GM12878 (cell line): Measurements from ENCODE around the gene ARL15.

Experiments used
- BCL11A ChIP-seq: IDR thresholded peaks from 2 replicates; pipeline ENCODE4 v1.6.1; 2011; ENCODE audit warnings: low read depth, low read length
- CBX5 ChIP-seq: sonication (generic); IDR thresholded peaks from 2 replicates; pipeline ENCODE4 v1.6.1; 2016; ENCODE audit warnings: low read depth, moderate library complexity, mild to moderate bottlenecking, inconsistent platforms
- CTCF ChIP-seq, 3 experiments: IDR thresholded peaks in 2 of 3; conservative IDR thresholded peaks in 1 of 3; 2 replicates each; pipeline ENCODE4 v1.5.1; 2011; ENCODE audit warnings: low read depth in 3 of 3, low read length in 3 of 3, mild to moderate bottlenecking in 3 of 3, control low read depth in 2 of 3, moderate library complexity in 2 of 3, inconsistent platforms in 1 of 3, mixed read lengths in 1 of 3; ENCODE audit not compliant: control insufficient read depth in 2 of 3, insufficient read depth in 1 of 3; ENCODE audit errors: extremely low read depth in 1 of 3
- FOXM1 ChIP-seq: IDR thresholded peaks from 2 replicates; pipeline ENCODE4 v1.6.1; 2012; ENCODE audit warnings: low read depth, mild to moderate bottlenecking, inconsistent platforms, low read length, moderate library complexity
- HDAC6 ChIP-seq: fragments of 200-600 bp; sonication (generic); IDR thresholded peaks from one replicate; pipeline ENCODE4 v1.8.0; 2017; ENCODE audit warnings: antibody characterized with exemption; ENCODE audit not compliant: unreplicated experiment
- MLLT1 ChIP-seq: fragments of 450-650 bp; IDR thresholded peaks from 2 replicates; pipeline ENCODE4 v1.6.1; 2016; ENCODE audit warnings: mild to moderate bottlenecking
- NFIC ChIP-seq: IDR thresholded peaks from 2 replicates; pipeline ENCODE4 v1.6.1; 2012; ENCODE audit warnings: low read depth, mild to moderate bottlenecking, inconsistent platforms, low read length, moderate library complexity
- PAX8 ChIP-seq: fragments of 450-650 bp; IDR thresholded peaks from 2 replicates; pipeline ENCODE4 v1.6.1; 2017; ENCODE audit warnings: mild to moderate bottlenecking, moderate library complexity
- POLR2A ChIP-seq: IDR thresholded peaks from 2 replicates; pipeline ENCODE4 v1.6.1; 2011; ENCODE audit warnings: low read depth, mild to moderate bottlenecking, low read length
- POLR2AphosphoS5 ChIP-seq: IDR thresholded peaks from 2 replicates; pipeline ENCODE4 v1.6.1; 2011; ENCODE audit warnings: mild to moderate bottlenecking, low read length, inconsistent platforms
- RFX5 ChIP-seq: IDR thresholded peaks from 2 replicates; pipeline ENCODE4 v1.6.1; 2011; ENCODE audit warnings: low read depth, low read length, improper control_type of control experiment
- SIX5 ChIP-seq: IDR thresholded peaks from 2 replicates; pipeline ENCODE4 v1.6.1; 2011; ENCODE audit warnings: mild to moderate bottlenecking, low read depth, low read length, moderate library complexity; ENCODE audit not compliant: severe bottlenecking
- SMAD1 ChIP-seq: fragments of 450-650 bp; IDR thresholded peaks from 2 replicates; pipeline ENCODE4 v1.6.1; 2018; ENCODE audit warnings: mild to moderate bottlenecking, low read depth; ENCODE audit not compliant: partially characterized antibody
- TAF1 ChIP-seq: IDR thresholded peaks from 2 replicates; pipeline ENCODE4 v1.6.1; 2011; ENCODE audit warnings: mild to moderate bottlenecking, low read depth, low read length, borderline replicate concordance

GRCh38 chr5:53874409-53874808 lies 436.0 kb downstream of the ARL15 start:
- no peak for TF ChIP-seq CBX5
- TF ChIP-seq MLLT1, result no peak
- peak in 1 of 3 experiments; percentile 7; a peak in 1 of 6 replicates for TF ChIP-seq CTCF (IDR thresholded peaks at IDR 0.05 in 2 of 3, conservative IDR thresholded peaks at IDR 0.05 in 1 of 3; ENCODE audit: control insufficient read depth in 2 of 3, extremely low read depth in 1 of 3, insufficient read depth in 1 of 3, low read depth in 3 of 3, low read length in 3 of 3)
- no peak for TF ChIP-seq BCL11A
- TF ChIP-seq NFIC, result no peak
- TF ChIP-seq POLR2A, result no peak
- no peak for TF ChIP-seq PAX8
- TF ChIP-seq SIX5, result no peak
- no peak for TF ChIP-seq HDAC6
- no peak for TF ChIP-seq TAF1
- TF ChIP-seq RFX5, result no peak
- no peak for TF ChIP-seq SMAD1
- TF ChIP-seq POLR2AphosphoS5, result no peak
- no peak for TF ChIP-seq FOXM1
